Measurements from ENCODE around the gene CDH4.

GRCh38 chr20:61765081-61765870, 513.2 kb downstream of the CDH4 start:
- TF ChIP-seq, protein P1, sequence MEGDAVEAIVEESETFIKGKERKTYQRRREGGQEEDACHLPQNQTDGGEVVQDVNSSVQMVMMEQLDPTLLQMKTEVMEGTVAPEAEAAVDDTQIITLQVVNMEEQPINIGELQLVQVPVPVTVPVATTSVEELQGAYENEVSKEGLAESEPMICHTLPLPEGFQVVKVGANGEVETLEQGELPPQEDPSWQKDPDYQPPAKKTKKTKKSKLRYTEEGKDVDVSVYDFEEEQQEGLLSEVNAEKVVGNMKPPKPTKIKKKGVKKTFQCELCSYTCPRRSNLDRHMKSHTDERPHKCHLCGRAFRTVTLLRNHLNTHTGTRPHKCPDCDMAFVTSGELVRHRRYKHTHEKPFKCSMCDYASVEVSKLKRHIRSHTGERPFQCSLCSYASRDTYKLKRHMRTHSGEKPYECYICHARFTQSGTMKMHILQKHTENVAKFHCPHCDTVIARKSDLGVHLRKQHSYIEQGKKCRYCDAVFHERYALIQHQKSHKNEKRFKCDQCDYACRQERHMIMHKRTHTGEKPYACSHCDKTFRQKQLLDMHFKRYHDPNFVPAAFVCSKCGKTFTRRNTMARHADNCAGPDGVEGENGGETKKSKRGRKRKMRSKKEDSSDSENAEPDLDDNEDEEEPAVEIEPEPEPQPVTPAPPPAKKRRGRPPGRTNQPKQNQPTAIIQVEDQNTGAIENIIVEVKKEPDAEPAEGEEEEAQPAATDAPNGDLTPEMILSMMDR (IDR thresholded peaks at IDR 0.05), result no peak
- TF ChIP-seq TCF7L2 (IDR thresholded peaks at IDR 0.05; ENCODE audit: low read depth, low read length) (no peak), POLR2AphosphoS5 (IDR thresholded peaks at IDR 0.05; ENCODE audit: low read depth, low read length) (no peak), SIN3A (IDR thresholded peaks at IDR 0.05; ENCODE audit: borderline replicate concordance, insufficient read depth, low read depth, low read length) (no peak)
- TF ChIP-seq, protein P2, sequence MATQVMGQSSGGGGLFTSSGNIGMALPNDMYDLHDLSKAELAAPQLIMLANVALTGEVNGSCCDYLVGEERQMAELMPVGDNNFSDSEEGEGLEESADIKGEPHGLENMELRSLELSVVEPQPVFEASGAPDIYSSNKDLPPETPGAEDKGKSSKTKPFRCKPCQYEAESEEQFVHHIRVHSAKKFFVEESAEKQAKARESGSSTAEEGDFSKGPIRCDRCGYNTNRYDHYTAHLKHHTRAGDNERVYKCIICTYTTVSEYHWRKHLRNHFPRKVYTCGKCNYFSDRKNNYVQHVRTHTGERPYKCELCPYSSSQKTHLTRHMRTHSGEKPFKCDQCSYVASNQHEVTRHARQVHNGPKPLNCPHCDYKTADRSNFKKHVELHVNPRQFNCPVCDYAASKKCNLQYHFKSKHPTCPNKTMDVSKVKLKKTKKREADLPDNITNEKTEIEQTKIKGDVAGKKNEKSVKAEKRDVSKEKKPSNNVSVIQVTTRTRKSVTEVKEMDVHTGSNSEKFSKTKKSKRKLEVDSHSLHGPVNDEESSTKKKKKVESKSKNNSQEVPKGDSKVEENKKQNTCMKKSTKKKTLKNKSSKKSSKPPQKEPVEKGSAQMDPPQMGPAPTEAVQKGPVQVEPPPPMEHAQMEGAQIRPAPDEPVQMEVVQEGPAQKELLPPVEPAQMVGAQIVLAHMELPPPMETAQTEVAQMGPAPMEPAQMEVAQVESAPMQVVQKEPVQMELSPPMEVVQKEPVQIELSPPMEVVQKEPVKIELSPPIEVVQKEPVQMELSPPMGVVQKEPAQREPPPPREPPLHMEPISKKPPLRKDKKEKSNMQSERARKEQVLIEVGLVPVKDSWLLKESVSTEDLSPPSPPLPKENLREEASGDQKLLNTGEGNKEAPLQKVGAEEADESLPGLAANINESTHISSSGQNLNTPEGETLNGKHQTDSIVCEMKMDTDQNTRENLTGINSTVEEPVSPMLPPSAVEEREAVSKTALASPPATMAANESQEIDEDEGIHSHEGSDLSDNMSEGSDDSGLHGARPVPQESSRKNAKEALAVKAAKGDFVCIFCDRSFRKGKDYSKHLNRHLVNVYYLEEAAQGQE (IDR thresholded peaks at IDR 0.05; ENCODE audit: insufficient read depth in 1 of 2, low read depth in 2 of 2, low read length in 1 of 2), result no peak
